MG63 (cell line): Measurements from ENCODE around the gene P4HB. TPM values are rescaled to one million over a fixed set of nuclear protein-coding genes. Genes with fewer than 3 reads are reported as not detected.
A peak's percentile ranks its signal among the peaks of the same experiment; 100 is the strongest.

Experiments used
- DNase-seq: peaks from one replicate; pipeline ENCODE4 v3.0.0-alpha.2; 2020
- H3K27me3 ChIP-seq: fragments of 250-450 bp; sonication (Bioruptor Pico); 2 replicates; pipeline ENCODE4 v1.5.1; 2020; ENCODE audit warnings: mild to moderate bottlenecking, moderate library complexity
- H3K36me3 ChIP-seq: fragments of 250-450 bp; sonication (Bioruptor Pico); 2 replicates; pipeline ENCODE4 v1.5.1; 2020; ENCODE audit warnings: mild to moderate bottlenecking, moderate library complexity
- H3K4me3 ChIP-seq: fragments of 250-450 bp; sonication (Bioruptor Pico); 2 replicates; pipeline ENCODE4 v1.5.1; 2020; ENCODE audit warnings: mild to moderate bottlenecking, moderate library complexity
- H3K9me3 ChIP-seq: fragments of 250-450 bp; sonication (Bioruptor Pico); 2 replicates; pipeline ENCODE4 v1.5.1; 2020; ENCODE audit warnings: mild to moderate bottlenecking, moderate library complexity
- total RNA-seq: library from RNA; depleted of rRNA; stranded (reverse); fragments of >200 nt; shearing (Covaris generic); gene quantifications from 2 replicates; pipeline ENCODE4 v1.2.3, GENCODE V29; 2014; ENCODE audit warnings: low replicate concordance

Gene P4HB
- total RNA-seq, 1 experiment from 2014 or later: 531 TPM

GRCh38 chr17:81878294-81878693 is 18.0 kb upstream of the P4HB start:
- no peaks in the 10 kb centered on the region for H3K27me3 ChIP-seq
- H3K9me3 ChIP-seq: no peaks in the 10 kb centered on the region
- no peak for DNase-seq
- H3K4me3 ChIP-seq: no peak overlapping the region
- H3K36me3 ChIP-seq: peaks cover 59% of the 10 kb centered on the region

DNA sequence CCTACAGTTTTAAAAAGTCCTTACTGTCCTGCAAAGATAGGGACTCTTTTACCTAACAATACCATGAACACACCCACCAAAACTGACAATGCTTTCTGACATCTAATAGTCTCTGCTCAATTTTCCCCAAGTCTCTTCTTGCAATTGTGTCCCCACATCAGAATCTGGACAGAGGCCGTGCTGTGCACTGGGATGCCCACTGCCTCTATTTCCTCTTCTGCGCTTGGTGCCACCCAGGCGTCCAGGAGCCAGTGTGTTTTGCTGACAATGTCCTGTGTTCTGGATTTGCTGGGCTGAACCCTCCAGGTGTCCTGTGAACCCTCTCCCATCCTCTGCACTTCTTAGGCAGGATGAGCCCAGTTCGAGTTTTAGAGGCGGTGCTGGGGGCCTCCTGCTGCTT is 17.2 kb upstream of the P4HB start:
- DNase-seq: no peak
- H3K9me3 ChIP-seq: no peaks in the 10 kb centered on the region
- peaks cover 62% of the 10 kb centered on the region for H3K36me3 ChIP-seq
- no peak overlapping the region for H3K4me3 ChIP-seq
- H3K27me3 ChIP-seq: no peaks in the 10 kb centered on the region

DNA sequence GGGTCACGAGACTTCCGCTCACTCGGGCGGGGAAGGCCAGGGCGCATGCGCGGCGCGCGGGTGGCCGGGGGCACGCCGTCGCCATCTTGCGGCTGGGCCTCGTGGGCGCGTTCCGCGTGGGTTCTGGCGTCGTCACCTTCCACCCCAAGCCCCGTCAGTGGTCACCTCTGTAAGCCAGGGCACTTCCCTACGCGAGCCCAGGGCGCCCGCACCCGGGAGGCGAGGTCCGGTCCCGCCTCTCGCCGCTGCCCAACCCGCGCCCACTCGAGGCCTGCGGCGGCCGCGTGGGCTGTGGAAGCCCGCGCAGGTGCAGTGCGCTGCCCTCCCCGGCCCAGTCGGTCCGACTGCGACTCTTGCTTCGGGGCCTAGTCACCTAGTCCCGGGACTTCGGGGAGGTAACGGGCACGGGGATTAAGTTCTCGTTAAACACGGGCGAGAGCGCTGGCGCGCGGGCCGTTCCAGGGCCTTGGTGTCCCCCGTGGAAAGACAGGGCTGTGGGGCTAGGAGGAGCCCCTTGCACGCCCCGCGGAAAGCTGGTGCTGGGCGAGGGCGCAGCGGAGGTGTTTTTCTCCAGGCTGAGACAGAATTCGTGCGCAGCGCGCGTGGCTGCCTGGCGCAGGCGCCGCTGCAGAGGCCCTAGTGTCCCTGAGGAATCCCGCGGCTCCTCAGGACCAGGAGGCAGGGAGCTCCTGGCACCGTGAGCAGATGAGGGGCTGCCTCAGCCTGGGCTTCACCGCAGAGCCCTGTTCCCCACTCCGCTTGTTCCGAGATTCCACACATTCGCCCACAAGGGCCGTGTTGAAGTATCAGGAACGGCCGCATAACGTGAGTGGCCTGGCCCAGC is 11.3 kb upstream of the P4HB start:
- no peaks in the 10 kb centered on the region for H3K9me3 ChIP-seq
- peak overlapping the region; percentile 76 for H3K4me3 ChIP-seq
- H3K36me3 ChIP-seq: peaks cover 48% of the 10 kb centered on the region
- H3K27me3 ChIP-seq: no peaks in the 10 kb centered on the region
- DNase-seq: peak; percentile 64

- DNase-seq: peak; percentile 96
- Histone ChIP-seq H3K9me3 (no peaks in the 10 kb centered on the region), H3K36me3 (peaks cover 47% of the 10 kb centered on the region), H3K27me3 (no peaks in the 10 kb centered on the region), H3K4me3 (peak within 1 kb of the TSS; percentile 89)
These were observed 10.6 kb upstream of the P4HB start, which contains the start of gene ARHGDIA for GRCh38 chr17:81870981-81871386. ARHGDIA (minus strand) TSS chr17:81871337; CDS start chr17:81869930, 1,407 bp downstream.

GRCh38 chr17:81870131-81870980 is 10.0 kb upstream of the P4HB start:
- Histone ChIP-seq H3K36me3 (peaks cover 53% of the 10 kb centered on the region), H3K4me3 (peak overlapping the region; percentile 89), H3K9me3 (no peaks in the 10 kb centered on the region), H3K27me3 (no peaks in the 10 kb centered on the region)
- DNase-seq: peak; percentile 70

DNA sequence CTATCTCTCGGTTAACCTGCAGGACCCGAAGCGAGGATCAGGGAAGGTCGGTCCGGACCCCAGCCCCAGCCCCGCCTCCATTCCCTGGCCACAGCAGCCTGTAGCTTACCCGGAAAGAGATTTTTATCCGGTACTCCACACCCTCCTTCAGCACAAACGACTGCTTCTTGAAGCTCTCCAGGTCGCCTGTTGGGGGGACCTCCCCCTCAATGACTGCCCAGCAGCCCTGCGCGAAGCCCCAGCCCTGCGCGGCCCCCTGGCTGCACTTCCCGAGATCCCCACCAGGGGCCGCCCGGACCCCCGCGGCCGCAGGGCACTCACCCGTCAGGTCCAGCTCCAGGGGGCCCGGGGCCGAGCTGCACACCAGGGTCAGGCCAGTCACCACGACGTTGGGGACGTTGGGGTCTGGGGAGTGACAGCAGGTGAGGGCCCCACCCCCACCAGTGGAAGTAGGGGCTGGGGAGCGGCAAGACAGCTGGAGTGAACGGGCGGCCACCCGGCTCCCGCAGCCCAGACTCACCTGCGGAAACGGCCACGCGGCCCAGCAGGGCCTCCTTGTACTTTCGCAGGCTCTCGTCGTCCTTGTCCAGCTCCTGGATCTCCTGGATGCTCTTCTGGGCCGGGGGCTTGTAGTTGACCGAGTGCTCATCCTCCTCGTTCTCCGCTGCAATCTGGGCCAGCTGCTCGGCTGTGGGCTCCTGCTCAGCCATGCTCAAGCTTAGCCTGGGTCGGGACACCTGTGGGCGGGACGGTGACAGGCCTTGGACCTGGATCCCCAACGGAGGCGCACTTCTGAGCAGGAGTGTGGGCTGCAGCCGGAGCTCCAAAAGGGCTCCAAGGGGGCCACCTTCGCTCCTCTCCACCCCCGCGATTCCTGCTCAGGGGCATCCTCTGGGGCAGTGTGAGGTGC is 9.1 kb upstream of the P4HB start:
- Histone ChIP-seq H3K27me3 (no peaks in the 10 kb centered on the region), H3K9me3 (no peaks in the 10 kb centered on the region), H3K4me3 (peak overlapping the region; percentile 89), H3K36me3 (peaks cover 62% of the 10 kb centered on the region)
- no peak for DNase-seq

- Histone ChIP-seq H3K27me3 (no peaks in the 10 kb centered on the region), H3K36me3 (peaks cover 69% of the 10 kb centered on the region), H3K9me3 (no peaks in the 10 kb centered on the region), H3K4me3 (no peak overlapping the region)
- DNase-seq: peak; percentile 79
These were observed 8.4 kb upstream of the P4HB start for GRCh38 chr17:81868674-81869220.

- Histone ChIP-seq H3K36me3 (peaks cover 72% of the 10 kb centered on the region), H3K27me3 (no peaks in the 10 kb centered on the region), H3K9me3 (no peaks in the 10 kb centered on the region), H3K4me3 (no peak overlapping the region)
- peak; percentile 44 for DNase-seq
These were observed 7.8 kb upstream of the P4HB start for GRCh38 chr17:81867991-81868673.

GRCh38 chr17:81867170-81867990 is 7.0 kb upstream of the P4HB start:
- H3K4me3 ChIP-seq: no peak overlapping the region
- H3K36me3 ChIP-seq: peaks cover 75% of the 10 kb centered on the region
- H3K9me3 ChIP-seq: no peaks in the 10 kb centered on the region
- no peaks in the 10 kb centered on the region for H3K27me3 ChIP-seq
- peak; percentile 68 for DNase-seq

DNA sequence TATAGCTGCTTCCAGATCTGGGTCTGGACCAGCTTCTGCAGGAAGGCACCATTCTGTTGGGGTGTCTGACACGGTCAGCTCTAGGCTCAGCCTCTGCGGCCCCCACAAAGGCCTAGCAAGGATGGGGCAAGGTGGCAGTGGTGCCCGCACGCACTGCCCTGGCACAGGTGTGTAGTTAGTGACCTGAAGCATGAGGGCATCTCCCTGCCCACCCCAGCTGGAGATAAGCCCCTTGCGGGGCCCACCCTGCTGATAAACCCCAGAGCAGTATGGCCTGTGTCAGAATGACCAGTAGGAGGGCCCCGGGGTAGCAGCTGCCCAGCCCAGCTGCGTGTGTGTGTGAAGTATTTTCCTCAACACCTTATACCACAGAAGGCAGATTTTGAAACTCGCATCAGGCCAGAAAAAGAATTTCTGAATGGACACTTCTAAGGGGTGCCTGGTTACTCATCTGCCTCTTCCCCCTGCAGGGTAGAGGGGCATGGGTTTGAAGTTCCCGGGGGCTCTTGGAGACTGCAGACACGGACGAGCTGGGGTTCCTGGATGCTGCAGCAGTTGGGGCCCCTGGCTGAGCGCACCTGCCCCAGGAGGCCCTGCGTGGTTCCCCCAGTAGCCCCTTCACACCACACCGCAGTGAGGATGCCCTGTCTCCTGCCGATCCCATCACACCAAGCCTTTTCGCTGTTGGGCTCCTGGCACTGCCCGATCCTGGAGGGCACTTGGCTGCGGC is 6.3 kb upstream of the P4HB start:
- peaks cover 80% of the 10 kb centered on the region for H3K36me3 ChIP-seq
- no peaks in the 10 kb centered on the region for H3K9me3 ChIP-seq
- no peak overlapping the region for H3K4me3 ChIP-seq
- no peaks in the 10 kb centered on the region for H3K27me3 ChIP-seq
- no peak for DNase-seq

DNA sequence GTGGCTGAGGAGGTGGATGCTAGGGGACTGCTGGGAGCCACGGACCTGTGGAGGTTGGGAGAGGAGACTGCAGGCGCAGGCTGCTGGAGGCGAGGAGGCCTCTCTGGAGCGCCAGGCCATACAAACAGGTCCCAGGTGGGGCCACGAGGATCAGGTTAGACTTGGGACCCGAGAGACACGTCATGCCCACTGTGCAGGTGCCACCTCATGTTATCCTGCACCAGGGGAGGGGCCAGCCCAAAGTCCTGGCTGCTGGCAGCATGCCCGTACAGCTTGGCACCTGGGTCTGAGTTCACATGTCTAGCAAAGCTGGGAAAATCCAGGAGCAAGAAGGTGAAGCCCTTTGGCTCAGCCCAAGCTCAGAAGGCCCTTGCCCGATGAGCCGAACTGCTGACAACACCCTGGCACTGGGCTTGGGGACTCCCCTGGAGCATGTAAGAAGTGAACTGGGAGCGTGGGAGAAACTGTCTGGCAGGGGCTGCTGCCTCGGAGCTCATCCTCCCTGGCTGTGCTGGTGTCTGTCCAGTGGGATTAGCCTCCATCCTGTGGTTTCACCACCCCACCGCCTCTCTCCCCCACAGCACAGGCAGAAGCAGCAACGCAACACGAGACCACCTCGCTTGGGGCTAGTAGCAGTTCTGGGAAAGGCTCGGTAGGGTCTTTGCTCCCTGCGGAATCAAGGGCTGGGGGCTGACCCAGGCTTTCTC is 5.6 kb upstream of the P4HB start:
- Histone ChIP-seq H3K27me3 (no peaks in the 10 kb centered on the region), H3K36me3 (peaks cover 82% of the 10 kb centered on the region), H3K4me3 (no peak overlapping the region), H3K9me3 (no peaks in the 10 kb centered on the region)
- DNase-seq: no peak

- no peak overlapping the region for H3K4me3 ChIP-seq
These were observed 5.0 kb upstream of the P4HB start for GRCh38 chr17:81865358-81865732.

GRCh38 chr17:81863833-81864768 is 3.8 kb upstream of the P4HB start:
- Histone ChIP-seq H3K4me3 (no peak overlapping the region), H3K36me3 (peaks cover 74% of the 10 kb centered on the region), H3K27me3 (no peaks in the 10 kb centered on the region), H3K9me3 (no peaks in the 10 kb centered on the region)
- DNase-seq: no peak

More at GRCh38 chr17:81865358-81865732, 5.0 kb upstream of the P4HB start:
- no peak for DNase-seq
- Histone ChIP-seq H3K9me3 (no peaks in the 10 kb centered on the region), H3K27me3 (no peaks in the 10 kb centered on the region), H3K36me3 (peaks cover 80% of the 10 kb centered on the region)
